HepG2 (cell line): ENCODE measurements around the gene MOK.
A peak's percentile ranks its signal among the peaks of the same experiment; 100 is the strongest.

ENCODE experiments used
- MLX ChIP-seq: IDR thresholded peaks from 2 replicates; pipeline ENCODE4 v1.6.1; 2016
- ZNF234 ChIP-seq: sonication (generic); formaldehyde crosslinking; conservative IDR thresholded peaks from 2 replicates; pipeline ENCODE4 v1.5.1; 2020; ENCODE audit warnings: mild to moderate bottlenecking, missing genetic modification reagents
- ZNF510 ChIP-seq: sonication (generic); formaldehyde crosslinking; IDR thresholded peaks from 2 replicates; pipeline ENCODE4 v1.4.0; 2020; ENCODE audit warnings: low read depth, mild to moderate bottlenecking, missing genetic modification reagents

GRCh38 chr14:102320671-102321455, 15.9 kb upstream of the MOK start:
- TF ChIP-seq ZNF234 (no peak), ZNF510 (CRISPR knock-in tag) (0 out of 2 replicates have a peak, but pooled peaks have one; percentile 23), MLX (CRISPR knock-in tag) (no peak)
